Left forelimb (tissue), 1 donor: ENCODE results near the gene RNASE2.
"Not testable (repeated sequence)": the region's sequence is repeated elsewhere in the genome, so short reads cannot be mapped to it uniquely, and the experiment has no call there.

Experiments
- DNase-seq: peaks from one replicate; pipeline ENCODE4 v3.0.0-alpha.2; 2018; ENCODE audit warnings: low spot score

RNASE2 gene

GRCh38 chr14:20982646-20983369 is 27.5 kb downstream of the RNASE2 start:
- no peak for DNase-seq

DNA sequence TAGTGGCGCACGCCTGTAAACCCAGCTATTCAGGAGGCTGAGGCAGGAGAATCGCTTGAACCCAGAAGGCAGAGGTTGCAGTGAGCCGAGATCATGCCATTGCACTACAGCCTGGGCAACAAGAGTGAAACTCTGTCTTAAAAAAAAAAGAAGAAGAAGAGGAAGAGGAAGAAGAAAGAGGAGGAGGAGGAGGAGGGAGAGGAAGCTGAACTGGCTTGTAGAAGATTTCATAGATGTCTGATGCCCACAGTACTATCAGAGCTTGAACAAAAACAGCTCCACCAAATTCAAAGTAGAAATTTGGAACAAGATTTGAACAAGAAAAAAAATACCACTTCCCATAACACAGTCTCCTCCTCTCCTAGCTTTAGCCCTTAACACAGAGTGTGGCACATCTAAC is 30.4 kb downstream of the RNASE2 start:
- not testable (repeated sequence) for DNase-seq

GRCh38 chr14:20986811-20987210 is 31.5 kb downstream of the RNASE2 start:
- no peak for DNase-seq

- DNase-seq: no peak
These were observed 33.6 kb downstream of the RNASE2 start for GRCh38 chr14:20988717-20989470.

DNA sequence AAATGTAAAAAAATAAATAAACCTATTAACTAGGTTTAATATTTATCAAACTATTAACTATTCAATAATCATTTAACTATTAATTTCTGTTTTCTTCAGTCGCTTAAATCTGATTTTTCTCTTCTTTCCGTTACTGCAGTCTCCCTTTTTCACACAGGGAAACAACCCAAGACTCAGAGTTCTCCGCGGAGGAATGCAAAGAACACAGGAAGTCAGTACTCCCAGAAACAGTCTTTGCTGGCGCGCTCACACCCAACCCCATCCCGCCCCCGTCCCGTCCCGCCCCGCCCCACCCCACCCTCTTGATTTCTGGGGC is 34.1 kb downstream of the RNASE2 start:
- no peak for DNase-seq

GRCh38 chr14:20989787-20990600 is 34.7 kb downstream of the RNASE2 start, which contains the start of gene METTL17:
Gene METTL17, plus strand, starts transcription at chr14:20989980. Its CDS starts 23 bp downstream, at chr14:20990003.
- DNase-seq: peak; percentile 91

GRCh38 chr14:20996521-20996920 is 41.2 kb downstream of the RNASE2 start:
- DNase-seq: no peak

DNA sequence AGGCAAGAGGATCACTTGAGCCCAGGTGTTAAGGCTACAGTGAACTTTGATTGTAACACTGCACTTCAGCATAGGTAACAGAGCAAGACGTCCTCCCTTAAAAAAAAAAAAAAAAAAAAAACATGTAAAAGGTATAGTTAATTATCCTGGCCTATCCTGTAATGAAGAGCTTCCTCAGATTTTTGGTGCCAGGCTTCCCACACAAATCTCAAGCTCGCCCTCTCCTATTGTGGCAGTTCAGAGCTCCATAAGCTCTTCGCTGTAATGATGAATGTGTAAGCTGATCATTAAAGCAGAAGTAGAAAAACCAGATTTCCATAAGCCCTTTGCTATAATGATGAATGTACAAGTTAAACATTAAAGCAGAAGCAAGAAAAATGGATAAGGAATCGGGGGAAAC is 41.8 kb downstream of the RNASE2 start:
- DNase-seq: no peak

- DNase-seq: no peak
These were observed 42.3 kb downstream of the RNASE2 start for GRCh38 chr14:20997564-20997963.

DNA sequence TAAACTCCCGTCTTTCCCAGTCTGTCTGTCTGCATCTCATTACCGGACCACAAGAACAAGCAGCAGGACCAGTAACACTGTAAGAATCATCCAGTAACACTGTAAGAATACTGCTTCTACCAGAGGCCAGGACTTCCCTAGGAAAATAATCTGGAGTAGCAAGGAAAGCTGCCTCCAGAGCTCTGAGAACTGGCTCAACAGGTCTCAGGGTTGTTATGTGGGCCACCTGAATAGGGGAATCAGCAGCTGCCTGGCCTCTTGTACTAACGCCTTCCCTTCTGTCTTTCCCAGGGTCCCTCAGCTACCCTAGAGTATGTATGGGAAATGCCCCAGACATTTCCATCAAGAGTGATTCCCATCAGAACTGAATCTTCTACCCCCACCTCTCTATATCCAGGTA is 42.9 kb downstream of the RNASE2 start:
- DNase-seq: no peak

DNA sequence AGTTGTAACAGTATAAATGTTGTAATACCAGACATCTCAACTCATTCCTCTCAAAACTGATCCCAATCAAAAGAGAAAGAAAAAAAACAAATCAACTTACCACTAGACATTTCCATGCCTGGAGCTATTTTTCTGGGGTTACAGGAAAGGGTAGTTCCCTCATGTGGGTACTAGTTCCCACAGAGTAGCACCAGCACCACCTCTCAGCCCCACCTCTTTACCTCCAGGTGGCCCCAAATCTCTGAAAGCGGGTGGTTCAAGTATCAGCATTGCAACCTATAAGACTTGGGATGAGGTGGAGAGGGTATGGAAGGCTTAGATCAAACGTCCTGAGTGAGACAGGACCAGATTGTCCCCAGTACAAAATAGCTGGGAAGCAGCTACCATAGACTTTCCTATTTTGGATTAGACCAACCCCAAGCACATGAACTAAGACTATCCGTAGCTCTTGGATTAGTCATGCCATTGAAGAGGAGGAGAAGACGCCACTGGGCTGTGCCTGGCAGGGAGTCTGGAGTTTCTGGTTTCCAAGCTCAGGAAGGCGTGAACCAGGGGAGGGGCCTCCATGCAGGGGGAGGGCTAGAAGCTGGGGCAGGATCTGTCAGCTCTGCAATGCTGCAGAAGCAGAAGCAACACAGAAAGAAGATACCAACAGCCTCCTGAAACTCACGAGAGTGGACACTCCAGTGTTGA is 43.5 kb downstream of the RNASE2 start, which contains the start of gene SLC39A2:
Gene SLC39A2 (plus strand): TSS at position 620 of the 693 bp plus-strand sequence. CDS start 154 bp downstream, outside the sequence.
- DNase-seq: no peak

DNA sequence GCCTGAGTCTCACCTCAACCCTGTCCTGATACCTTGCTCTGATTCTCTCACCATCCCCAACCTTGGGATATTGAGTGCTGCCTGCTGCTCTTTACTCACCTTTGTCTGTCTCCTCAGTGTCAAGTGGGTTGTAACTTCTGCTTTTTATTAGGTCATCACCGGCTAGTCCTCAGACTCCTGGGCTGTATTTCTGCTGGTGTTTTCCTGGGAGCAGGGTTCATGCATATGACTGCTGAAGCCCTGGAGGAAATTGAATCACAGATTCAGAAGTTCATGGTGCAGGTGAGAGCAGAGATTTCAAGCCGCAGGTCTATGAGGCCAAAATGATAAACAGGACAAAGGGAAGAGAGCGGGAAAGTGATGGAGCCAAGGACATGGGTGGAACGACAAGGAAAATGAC is 44.3 kb downstream of the RNASE2 start:
- no peak for DNase-seq

DNA sequence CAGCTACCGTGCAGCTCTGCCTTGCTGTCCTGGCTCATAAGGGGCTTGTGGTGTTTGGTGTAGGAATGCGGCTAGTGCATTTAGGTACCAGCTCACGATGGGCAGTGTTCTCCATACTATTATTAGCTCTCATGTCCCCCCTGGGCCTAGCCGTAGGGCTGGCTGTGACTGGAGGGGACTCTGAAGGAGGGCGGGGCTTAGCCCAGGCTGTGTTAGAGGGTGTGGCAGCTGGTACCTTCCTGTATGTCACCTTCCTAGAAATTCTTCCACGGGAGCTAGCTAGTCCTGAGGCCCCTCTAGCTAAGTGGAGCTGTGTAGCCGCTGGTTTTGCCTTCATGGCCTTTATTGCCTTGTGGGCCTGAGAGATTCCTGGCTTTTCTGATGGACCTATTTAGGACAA is 45.9 kb downstream of the RNASE2 start:
- no peak for DNase-seq

DNA sequence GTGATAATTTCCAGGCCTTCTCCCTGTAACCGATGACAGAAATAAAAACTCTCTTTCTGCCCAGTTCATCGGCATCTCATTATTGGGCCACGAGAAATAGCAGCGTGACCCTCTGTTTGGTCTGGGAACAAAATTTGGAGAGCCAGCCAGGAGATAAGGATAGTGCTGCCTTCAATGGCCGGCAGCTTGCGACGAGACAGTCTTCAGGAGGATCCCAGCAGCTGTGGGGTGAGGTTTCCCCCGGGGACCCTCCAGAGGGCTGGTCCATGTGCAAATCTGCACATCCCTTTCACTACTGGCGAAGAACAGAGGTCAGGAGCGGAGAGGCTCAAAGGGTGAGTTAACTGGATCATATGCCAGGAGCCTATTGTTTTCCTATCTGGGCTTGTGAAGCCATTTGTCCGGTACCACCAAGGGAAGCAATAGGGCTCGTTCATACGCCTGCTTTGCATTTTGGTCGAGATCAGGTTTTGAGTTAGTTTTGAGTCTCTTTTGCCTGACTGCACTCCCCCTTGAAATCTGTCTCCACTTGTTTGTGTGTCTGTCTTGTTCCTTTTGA is 48.6 kb downstream of the RNASE2 start:
- no peak for DNase-seq
